Adipose tissue (tissue), 3 donors: ENCODE data around the gene GP2. TPM values are rescaled to one million over a fixed set of nuclear protein-coding genes. Genes with fewer than 3 reads are reported as not detected.

Experiments
- H3K27ac ChIP-seq: one replicate; pipeline ENCODE4 v1.5.1; 2013; ENCODE audit warnings: low read depth, low read length
- WGBS, 3 donors: extraction: QIAGEN DNeasy Blood & Tissue Kit; methylation state at CpG; one replicate each; pipeline ENCODE4 v1.1.7; 2013; 5-methylcytosine and 5-hydroxymethylcytosine counted together
- polyA plus RNA-seq, 3 donors: library from polyadenylated mRNA; stranded (reverse); fragments of 200-250 nt; gene quantifications; one replicate each; pipeline ENCODE4 v1.2.3, GENCODE V29; 2013
- donor health status: healthy with polysubstance abuse.
- donor health status: Bipolar disorder and iron deficiency.
- donor health status: healthy.

The GP2 gene
- over 10,000 TPM in 1 of 3 donors, 1 to 10 TPM in 2; 2.9 to 24,783 (median 7.0) TPM for polyA plus RNA-seq

DNA sequence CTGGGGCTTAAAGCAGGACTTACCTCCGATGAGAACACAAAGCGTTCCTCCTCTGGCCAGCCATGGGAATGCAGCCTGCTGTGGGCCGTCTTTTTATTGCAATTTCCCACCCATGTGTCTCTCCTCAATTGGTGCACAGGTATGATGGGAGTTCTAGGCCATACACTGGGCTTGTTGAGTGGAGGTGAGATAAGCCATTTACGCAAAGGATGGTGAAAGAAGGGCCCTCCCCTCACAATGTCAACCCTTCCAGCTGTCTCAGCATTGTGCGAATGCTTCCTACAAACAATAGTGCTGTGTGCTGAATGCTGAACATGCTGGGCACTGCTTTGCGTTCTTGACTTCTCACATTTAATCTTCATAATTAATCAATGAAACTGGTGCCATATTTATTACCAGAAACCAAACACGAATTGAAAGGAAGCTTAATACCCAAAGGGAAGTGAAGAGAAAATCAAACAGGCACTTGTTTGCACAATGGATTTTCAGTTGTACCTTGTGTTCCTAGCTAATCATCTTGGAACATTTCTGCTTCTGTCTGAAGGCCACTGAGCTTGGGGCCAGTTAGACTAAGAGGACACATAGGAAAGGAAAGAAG is at the start of gene GP2:
Gene GP2, minus strand, starts transcription at position 70 of the 598 bp plus-strand sequence. CDS start 1,082 bp downstream, outside the sequence.
- no peak within 1 kb of the TSS for H3K27ac ChIP-seq
- 29 to 79% (median 76%) methylated on average over 7 of the region's 7 CpGs for WGBS, 3 donors

DNA sequence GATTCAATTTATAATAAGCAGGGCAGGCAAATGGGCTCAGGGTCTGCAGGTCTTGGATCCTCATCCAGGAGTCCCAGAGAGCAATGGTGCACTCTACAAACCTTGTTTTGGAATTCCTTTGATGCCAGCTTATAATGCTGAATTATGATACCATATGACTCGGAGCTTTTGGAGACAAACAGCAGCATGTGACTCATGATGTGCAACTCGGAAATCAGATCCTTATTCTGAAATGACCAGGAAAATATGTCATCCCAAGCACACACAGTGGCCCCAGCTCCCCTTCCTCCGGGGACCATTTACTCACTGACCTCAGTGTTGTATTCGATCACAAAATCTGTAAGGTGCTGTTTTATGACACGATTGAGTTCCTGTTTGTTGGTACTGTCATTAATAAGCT is 45.4 kb upstream of the GP2 start:
- H3K27ac ChIP-seq = no peak overlapping the region
- WGBS, 3 donors = 77 to 94% (median 84%) methylated on average over 5 of the region's 5 CpGs

DNA sequence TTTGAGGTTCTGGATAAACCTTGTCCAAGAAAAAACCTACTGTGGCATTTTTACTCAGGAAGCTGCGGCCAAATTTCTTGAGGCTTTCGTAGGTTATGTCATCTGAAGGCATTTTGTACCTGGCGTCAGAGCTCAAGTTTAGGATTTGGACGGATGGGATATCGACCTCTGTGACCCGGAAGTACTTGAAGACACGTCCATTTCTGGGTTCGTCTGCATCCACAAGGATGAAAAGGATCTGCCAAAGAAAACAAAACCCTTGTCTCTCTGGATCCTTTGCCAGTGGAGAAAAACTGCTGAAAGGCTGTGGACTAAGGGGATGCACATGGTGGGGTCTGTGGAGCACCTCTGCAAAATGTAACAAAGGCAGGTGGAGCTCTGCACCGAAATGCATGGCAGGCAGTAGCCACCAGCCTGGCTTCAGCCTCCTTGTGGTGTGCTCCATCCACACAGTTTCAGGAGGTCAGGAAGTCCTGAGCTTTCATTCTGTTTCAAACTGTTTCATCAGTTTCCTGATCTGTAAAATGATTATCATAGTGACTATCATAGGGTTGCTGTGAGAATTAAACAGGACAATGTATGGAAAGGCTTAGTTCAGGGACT is 42.2 kb upstream of the GP2 start:
- H3K27ac ChIP-seq = no peak overlapping the region
- 72 to 85% (median 72%) methylated on average over 9 of the region's 9 CpGs for WGBS, 3 donors

DNA sequence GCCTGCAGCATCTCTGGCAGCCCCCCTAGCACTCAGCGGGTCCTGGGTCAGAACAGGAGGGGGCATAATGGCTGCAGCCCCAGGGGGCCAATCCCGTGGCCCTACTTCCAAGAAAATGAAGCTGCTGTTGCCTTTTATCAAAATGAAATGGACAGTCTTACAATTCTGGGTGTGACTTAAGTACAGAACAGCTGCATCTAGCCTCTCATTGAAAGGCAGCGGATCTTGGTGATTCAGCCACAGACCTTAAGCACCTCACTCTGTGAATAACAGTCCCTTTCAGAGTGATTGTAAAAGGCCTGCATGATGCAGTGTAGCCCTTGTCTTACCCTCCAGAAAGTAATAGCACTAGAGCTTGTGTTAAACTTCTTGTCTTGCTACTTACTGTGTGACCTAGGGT is 36.7 kb upstream of the GP2 start:
- whole genome bisulfite sequencing, 3 donors = 65 to 78% (median 70%) methylated on average over 3 of the region's 3 CpGs

DNA sequence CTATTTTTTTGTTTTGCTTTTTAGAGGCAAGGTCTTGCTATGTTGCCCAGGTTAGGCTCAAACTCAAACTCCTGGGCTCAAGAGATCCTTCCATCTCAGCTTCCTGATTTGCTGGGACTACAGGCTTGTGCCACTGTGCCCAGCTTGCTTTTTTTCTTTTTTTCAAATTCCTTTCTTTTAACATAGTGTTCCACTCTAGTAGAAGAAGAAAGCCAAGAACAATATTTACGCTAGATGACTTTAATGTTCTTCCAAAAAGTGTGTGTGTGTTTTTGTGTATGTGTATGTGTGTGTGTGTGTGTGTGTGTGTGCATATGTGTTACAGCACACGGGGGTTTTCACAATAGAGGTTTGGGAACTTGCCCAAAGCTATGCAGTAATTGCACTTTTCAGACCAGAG is 35.9 kb upstream of the GP2 start:
- 36 to 67% (median 46%) methylated on average over 2 of the region's 2 CpGs for WGBS, 3 donors
- no peak overlapping the region for H3K27ac ChIP-seq

More for the DNA sequence above, 36.7 kb upstream of the GP2 start:
- no peak overlapping the region for H3K27ac ChIP-seq

DNA sequence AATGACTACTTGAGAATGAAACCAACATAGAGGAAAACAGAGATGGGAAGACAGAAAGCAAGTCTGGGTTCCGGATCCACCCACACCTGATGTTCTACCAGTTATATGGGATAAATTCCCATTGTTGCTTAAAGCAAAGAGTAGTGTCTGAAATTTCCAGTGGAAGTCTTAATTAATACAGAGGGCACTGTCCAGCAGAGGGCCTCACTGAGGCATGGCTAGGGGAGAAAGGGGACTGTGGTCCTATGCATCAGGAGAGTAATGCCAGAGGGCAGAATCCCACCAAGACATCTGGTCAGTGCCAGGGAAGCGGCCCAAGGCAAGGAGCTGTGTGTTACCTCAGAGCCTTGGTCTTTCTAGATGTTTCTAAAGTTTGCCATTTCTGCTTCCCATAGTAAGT is 32.7 kb upstream of the GP2 start:
- no peak overlapping the region for H3K27ac ChIP-seq
- WGBS, 3 donors = 53 to 78% (median 65%) methylated on average over 2 of the region's 2 CpGs

DNA sequence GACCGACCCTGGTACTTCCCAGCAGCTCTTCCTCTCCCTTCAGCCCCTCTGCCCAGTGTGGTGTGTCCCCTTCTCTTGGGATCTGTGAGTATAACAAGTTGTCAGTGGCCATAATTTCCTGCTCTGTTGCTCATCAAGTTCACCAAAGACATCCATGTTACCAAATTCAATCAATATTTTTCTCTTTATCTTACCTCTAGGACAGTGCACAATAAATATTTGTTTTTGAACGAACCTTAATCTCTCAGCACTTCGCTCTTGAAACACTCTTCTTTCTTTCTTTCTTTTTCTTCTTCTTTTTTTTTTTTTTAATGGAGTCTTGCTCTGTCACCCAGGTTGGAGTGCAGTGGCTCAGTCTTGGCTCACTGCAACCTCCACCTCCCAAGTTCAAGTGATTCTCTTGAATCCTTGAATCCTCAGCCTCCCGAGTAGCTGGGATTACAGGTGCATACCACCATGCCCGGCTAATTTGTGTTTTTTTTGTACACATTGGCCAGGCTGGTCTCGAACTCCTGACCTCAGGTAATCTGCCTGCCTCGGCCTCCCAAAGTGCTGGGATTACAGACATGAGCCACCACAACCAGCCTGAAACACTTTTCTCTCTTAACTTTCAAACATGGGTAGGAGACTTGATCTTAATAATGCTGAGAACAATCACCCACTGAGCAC is 27.9 kb upstream of the GP2 start:
- WGBS, 3 donors = 69 to 73% (median 73%) methylated on average over 7 of the region's 7 CpGs

DNA sequence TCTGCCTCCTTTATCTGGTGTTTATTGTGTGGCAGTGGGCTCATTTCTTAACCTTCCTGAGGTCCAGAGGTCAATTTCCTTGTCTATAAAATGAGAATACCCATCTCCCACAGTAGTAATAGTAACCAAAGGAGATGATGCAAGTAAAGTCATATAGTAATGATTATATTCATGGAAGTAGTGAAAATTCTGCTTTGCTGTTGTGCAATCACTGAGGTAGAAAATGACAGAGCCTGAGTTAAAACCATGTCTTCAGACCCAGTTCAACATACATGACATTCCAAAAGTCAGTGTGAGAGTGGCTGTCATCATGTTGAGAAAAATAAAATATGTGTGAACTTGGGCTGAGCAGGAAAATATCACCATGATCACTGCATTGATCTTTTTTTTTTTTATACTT is 26.1 kb upstream of the GP2 start:
- H3K27ac ChIP-seq = no peak overlapping the region

More for the DNA sequence above, 27.9 kb upstream of the GP2 start:
- H3K27ac ChIP-seq = no peak overlapping the region

DNA sequence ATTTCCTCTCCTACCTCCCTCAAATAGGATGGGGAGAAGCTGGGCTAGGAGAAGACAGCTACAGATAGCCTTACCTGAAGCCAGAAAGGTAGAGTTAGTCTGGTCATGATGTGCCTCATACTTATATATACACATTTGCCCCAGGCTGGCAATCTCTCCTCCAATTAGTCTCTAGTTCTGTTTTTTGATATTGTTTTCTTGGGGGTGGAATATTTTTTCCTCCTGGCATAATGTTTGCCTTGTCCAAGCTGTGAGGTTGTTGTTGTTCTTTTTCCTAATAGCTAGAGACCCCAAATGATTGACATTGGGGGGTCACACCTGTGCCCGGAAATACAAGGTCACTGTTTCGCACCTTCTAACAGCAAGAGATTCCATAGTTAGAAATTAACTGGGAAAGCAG is 25.3 kb upstream of the GP2 start, which contains the start of gene UMOD:
Gene UMOD, minus strand, starts transcription at position 101 of the 400 bp plus-strand sequence. CDS start 1,978 bp downstream, outside the sequence.
- 24 to 88% (median 83%) methylated on average over 2 of the region's 2 CpGs for WGBS, 3 donors
- no peak within 1 kb of the TSS for H3K27ac ChIP-seq

DNA sequence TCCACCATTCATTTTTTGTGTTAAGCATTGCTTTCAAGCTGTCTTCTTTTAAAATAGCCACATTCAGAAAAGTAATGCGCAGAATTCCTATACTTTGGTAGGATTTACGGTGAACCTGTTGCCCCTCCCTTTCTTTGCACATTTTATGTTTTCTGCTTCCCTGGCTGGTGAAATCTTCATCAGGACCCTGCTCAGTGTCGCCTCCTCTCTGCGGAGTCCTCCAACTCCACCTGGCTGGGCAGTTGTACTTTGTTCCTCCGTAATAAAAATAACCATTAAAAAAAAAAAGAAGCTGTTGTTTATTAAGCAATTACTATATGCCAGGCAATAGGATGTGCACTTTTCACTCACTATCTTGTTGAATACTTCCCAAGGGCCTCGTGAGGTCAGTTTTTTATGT is 22.3 kb upstream of the GP2 start:
- 77 to 89% (median 82%) methylated on average over 6 of the region's 6 CpGs for WGBS, 3 donors
- no peak overlapping the region for H3K27ac ChIP-seq

DNA sequence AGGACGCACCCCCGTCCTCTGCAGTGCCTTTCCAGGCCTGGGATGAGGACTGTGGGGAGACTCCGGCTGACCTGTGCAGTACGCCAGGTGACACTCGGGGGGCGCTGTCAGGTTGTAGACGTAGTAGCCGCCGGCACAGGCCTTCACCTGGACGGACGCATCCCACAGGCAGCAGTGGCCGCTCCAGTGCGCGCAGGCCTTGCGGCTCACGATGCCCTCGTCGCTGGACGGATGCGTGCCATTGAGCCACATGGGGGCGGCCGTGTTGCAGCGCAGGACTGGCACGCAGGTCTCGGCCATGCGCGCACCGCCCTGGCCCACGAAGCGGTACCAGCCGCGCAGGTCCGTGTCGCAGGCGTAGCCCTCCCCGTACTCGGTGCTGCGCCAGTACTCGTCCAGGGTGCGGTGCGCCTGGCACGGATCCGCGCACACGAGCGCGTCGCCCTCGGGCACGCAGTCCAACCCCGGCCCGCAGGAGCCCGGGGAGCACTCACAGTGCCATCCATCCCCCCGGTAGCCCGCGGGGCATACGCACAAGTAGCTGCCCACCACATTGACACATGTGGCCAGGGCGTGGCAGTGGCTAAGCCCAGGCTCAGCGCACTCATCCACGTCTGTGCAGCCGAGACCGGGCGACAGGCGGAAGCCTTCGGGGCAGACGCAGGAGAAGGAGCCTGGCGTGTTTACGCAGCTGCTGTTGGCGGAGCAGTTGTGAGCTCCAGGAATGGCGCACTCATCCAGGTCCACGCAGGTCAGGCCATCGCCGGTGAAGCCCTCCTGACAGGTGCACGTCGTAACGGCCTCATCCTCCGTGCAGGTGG is 21.3 kb upstream of the GP2 start:
- 21 to 41% (median 31%) methylated on average over 77 of the region's 77 CpGs for WGBS, 3 donors

DNA sequence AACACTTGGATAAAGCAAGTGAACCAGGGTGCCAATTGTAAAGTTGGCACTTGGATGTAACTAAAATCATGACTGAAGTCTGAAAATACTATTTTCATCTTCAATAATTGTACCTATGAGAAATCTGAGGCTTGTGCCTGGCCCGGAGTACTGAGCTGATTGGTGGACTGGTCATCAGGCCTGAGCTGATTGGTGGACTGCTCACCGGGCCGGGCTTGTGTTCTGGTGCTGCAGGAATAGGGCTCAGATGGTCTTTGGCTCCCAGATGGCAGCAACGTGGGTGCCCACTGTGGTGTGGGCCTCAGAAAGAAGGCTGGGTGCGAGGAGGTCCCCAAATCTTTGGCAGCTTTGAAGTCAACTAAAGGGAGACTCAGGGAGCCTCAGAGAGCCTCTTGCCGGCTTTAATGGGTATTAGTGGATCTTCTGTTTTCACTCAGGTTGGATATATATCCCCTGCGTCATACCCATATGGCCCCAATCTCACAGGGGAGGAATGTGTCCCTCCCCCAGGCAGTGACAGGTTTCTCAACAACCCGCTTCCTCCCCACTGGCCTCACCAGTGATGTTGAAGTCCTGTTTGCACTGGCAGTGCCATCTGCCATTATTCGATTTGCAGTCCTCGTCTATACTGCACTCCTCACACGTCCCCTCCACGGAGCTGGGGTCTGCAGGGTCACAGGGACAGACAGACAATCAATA is 20.5 kb upstream of the GP2 start:
- 53 to 79% (median 58%) methylated on average over 12 of the region's 12 CpGs for WGBS, 3 donors

More for the DNA sequence above, 21.3 kb upstream of the GP2 start:
- no peak overlapping the region for H3K27ac ChIP-seq

DNA sequence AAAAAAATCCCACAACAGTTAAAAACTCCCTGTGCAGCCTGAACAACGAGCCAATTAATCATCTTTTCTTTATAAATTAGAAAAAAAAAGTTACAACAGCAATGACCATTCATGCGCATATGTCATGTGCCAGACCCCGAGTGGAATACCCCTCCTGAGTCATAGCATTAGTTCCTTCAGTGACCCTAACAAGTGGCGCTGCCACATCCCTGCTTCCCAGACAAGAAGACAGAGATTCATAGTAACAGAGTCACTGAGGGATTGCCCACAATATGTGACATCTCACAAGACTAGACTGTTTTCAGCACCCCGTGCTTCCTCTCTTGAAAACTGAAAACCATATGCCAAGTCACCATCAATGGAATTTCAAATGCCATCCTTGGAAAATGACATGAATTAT is 17.3 kb upstream of the GP2 start:
- no peak overlapping the region for H3K27ac ChIP-seq
- WGBS, 3 donors = 77 to 83% (median 78%) methylated on average over 5 of the region's 5 CpGs

More for the DNA sequence above, 20.5 kb upstream of the GP2 start:
- no peak overlapping the region for H3K27ac ChIP-seq

DNA sequence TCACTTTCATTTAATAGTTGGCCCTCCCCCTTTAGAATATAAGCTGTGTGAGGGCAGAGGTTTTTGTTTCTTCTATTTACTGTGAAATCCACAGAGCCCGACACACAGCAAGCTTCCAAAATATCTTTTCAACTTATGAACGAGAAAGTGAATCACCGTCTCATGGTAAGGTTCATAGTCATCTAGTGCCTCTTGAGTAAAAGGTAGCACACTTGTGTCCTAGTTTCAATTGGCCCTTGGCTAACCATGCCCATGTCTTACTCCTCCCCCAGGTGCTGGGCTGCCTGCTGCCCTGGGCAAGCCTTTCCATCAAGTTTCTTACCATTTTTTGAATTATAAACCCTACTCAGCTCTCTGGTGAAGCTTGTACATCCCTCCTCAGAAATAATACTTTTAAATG is 12.4 kb upstream of the GP2 start:
- H3K27ac ChIP-seq = no peak overlapping the region
- 90 to 92% (median 92%) methylated on average over 3 of the region's 3 CpGs for WGBS, 3 donors

DNA sequence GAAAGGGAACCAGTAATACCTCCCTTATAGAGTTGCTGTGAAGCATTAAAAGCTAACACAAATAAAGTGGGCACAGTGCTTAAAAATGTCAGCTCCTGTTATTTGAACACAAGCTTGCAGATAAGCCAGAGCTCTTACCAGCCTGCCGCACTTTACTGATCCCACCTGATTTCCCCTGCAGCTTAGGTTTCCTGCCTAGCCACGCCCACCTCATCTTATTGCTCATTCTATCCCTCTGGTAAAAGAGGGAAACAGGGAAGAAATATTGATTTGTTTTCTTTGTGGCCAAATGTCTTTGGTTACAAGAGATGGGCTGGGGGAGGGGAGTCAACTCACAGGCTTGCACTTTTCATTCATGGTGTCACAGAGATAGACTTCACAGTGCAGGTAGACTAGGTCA is 9.6 kb upstream of the GP2 start:
- 27 to 58% (median 52%) methylated on average over 2 of the region's 2 CpGs for WGBS, 3 donors
- no peak overlapping the region for H3K27ac ChIP-seq

DNA sequence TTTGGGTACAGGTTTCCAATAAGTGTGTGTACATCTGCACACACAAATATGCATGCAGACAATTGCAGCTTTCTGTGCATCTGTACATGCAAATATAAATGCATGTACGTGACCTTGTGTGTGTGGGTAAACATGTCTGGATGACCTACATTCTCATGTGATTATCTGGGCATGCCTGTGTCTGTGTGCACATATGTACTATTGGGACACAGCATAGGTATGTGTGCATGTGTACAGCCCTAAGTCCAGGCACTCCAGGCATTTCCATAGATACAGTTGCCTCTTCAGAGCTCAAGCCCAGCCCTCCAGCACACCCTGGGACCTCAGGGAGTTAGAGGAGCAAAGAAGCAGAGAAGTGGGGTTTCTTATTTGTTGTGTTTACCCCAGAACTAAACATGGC is 7.1 kb upstream of the GP2 start:
- WGBS, 3 donors = 52 to 85% (median 77%) methylated on average over 1 of the region's 1 CpG
- no peak overlapping the region for H3K27ac ChIP-seq

DNA sequence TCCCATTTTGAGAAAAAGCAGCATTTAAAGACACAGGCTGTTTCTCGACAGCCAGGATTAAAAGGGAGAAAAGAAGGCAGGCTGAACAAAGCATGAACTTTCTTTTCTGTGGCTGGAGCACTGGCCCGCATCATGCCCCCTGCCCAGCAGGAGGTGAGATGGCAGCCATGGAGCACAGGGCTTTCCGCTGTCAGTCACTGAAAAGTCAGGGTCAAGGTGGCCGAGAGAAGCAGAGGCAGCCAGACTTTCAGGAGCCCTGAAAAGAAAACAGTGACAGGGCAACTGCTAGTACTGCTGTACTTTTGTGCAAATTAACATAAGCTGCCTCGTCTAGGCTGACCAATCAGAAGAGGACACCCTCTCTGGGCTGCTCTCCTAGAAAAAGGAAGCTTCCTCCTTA is 5.8 kb upstream of the GP2 start:
- 46 to 66% (median 62%) methylated on average over 5 of the region's 5 CpGs for WGBS, 3 donors
- no peak overlapping the region for H3K27ac ChIP-seq

DNA sequence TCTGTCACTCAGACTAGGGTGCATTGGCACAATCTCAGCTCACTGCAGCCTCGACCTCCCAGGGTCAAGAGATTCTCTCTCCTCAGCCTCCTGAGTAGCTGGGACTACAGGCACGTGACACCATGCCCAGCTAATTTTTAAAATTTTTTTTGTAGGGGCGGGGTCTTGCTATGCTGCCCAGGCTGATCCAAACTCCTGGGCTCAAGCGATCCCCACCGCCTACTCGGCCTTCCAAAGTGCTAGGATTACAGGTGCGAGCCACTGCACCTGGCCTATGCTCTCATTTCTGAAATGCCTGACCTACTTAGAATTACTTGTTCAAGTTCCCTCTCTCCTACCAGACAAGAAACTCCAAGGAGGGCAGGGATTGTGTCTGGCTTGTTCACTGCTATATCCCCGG is 5.1 kb upstream of the GP2 start:
- WGBS, 3 donors = 56 to 92% (median 84%) methylated on average over 8 of the region's 8 CpGs
- no peak overlapping the region for H3K27ac ChIP-seq
